DOHH2 (cell line): Measurements from ENCODE around the gene SLC6A13.

ENCODE experiments used
- H3F3A ChIP-seq: fragments of 200-600 bp; sonication (generic), shearing (Covaris generic); 2 replicates; pipeline ENCODE4 v1.6.0; 2016; ENCODE audit warnings: antibody characterized with exemption, mild to moderate bottlenecking; ENCODE audit not compliant: control insufficient read depth, insufficient read depth
- H3K27ac ChIP-seq: fragments of 200-600 bp; sonication (generic); 2 replicates; pipeline ENCODE4 v1.5.1; 2014; ENCODE audit warnings: low read depth, mild to moderate bottlenecking, low read length, moderate library complexity
- H3K27me3 ChIP-seq: fragments of 200-600 bp; sonication (generic); 2 replicates; pipeline ENCODE4 v1.6.1; 2014; ENCODE audit warnings: mild to moderate bottlenecking, low read length, mixed read lengths; ENCODE audit not compliant: control insufficient read depth
- H3K36me3 ChIP-seq: fragments of 200-600 bp; sonication (generic); 2 replicates; pipeline ENCODE4 v1.6.1; 2014; ENCODE audit warnings: mild to moderate bottlenecking, low read length, moderate library complexity, mixed read lengths; ENCODE audit not compliant: control insufficient read depth
- H3K4me1 ChIP-seq: fragments of 200-600 bp; sonication (generic); 2 replicates; pipeline ENCODE4 v1.6.1; 2014; ENCODE audit warnings: mild to moderate bottlenecking, low read length, mixed read lengths; ENCODE audit not compliant: control insufficient read depth
- H3K4me2 ChIP-seq: fragments of 200-600 bp; sonication (generic); 2 replicates; pipeline ENCODE4 v1.6.0; 2014; ENCODE audit warnings: mild to moderate bottlenecking, low read length, moderate library complexity
- H3K4me3 ChIP-seq: fragments of 200-600 bp; sonication (generic); 2 replicates; pipeline ENCODE4 v1.5.1; 2014; ENCODE audit warnings: mild to moderate bottlenecking, low read length, mixed read lengths
- H3K79me2 ChIP-seq: fragments of 200-600 bp; sonication (generic); 2 replicates; pipeline ENCODE4 v1.6.1; 2014; ENCODE audit warnings: mild to moderate bottlenecking, low read length, mixed read lengths; ENCODE audit not compliant: control insufficient read depth
- H3K9me2 ChIP-seq: fragments of 200-600 bp; sonication (generic); replicated peaks from 2 replicates; pipeline ENCODE4 v1.6.1; 2014; ENCODE audit warnings: mild to moderate bottlenecking, low read length, mixed read lengths; ENCODE audit not compliant: control insufficient read depth
- H3K9me3 ChIP-seq: fragments of 200-600 bp; sonication (generic); 2 replicates; pipeline ENCODE4 v1.6.1; 2014; ENCODE audit warnings: antibody characterized with exemption, low read length, mixed read lengths; ENCODE audit not compliant: control insufficient read depth, insufficient read depth
- H4K20me1 ChIP-seq: fragments of 200-600 bp; sonication (generic); 2 replicates; pipeline ENCODE4 v1.6.0; 2014; ENCODE audit warnings: low read depth, mild to moderate bottlenecking, antibody characterized with exemption, low read length, moderate library complexity; ENCODE audit not compliant: control insufficient read depth, insufficient read depth
- CTCF ChIP-seq: fragments of 200-600 bp; sonication (generic); IDR thresholded peaks from one replicate; pipeline ENCODE4 v1.5.1; 2014; ENCODE audit warnings: antibody characterized with exemption, mild to moderate bottlenecking, low read depth, low read length; ENCODE audit not compliant: poor library complexity, severe bottlenecking
- EZH2phosphoT487 ChIP-seq: fragments of 200-600 bp; sonication (generic); IDR thresholded peaks from 2 replicates; pipeline ENCODE4 v1.6.1; 2017; ENCODE audit warnings: borderline replicate concordance, mild to moderate bottlenecking, antibody characterized with exemption, low read length, moderate library complexity, mixed read lengths

The SLC6A13 gene

GRCh38 chr12:273382-273781 lies 10.7 kb upstream of the SLC6A13 start:
- H3K36me3 ChIP-seq: no peaks in the 10 kb centered on the region
- no peak overlapping the region for H3K4me3 ChIP-seq
- H3K4me1 ChIP-seq: no peaks in the 10 kb centered on the region
- no peaks in the 10 kb centered on the region for H3K9me3 ChIP-seq
- no peaks in the 10 kb centered on the region for H3K9me2 ChIP-seq
- no peaks in the 10 kb centered on the region for H3K79me2 ChIP-seq
- no peaks in the 10 kb centered on the region for H4K20me1 ChIP-seq
- TF ChIP-seq CTCF (no peak), EZH2phosphoT487 (no peak)
- no peak overlapping the region for H3K4me2 ChIP-seq
- H3K27me3 ChIP-seq: no peaks in the 10 kb centered on the region
- H3K27ac ChIP-seq: no peak overlapping the region
- H3F3A ChIP-seq: no peaks in the 10 kb centered on the region

GRCh38 chr12:272942-273341 lies 10.3 kb upstream of the SLC6A13 start:
- Histone ChIP-seq H3K36me3 (no peaks in the 10 kb centered on the region), H3K79me2 (no peaks in the 10 kb centered on the region), H3K9me3 (no peaks in the 10 kb centered on the region), H3K27me3 (no peaks in the 10 kb centered on the region), H3K4me1 (no peaks in the 10 kb centered on the region), H3K4me3 (no peak overlapping the region), H3K9me2 (no peaks in the 10 kb centered on the region), H4K20me1 (no peaks in the 10 kb centered on the region), H3K27ac (no peak overlapping the region), H3F3A (no peaks in the 10 kb centered on the region), H3K4me2 (no peak overlapping the region)
- TF ChIP-seq EZH2phosphoT487 (no peak), CTCF (no peak)

GRCh38 chr12:271161-271560 lies 8.5 kb upstream of the SLC6A13 start:
- H3K9me2 ChIP-seq: no peaks in the 10 kb centered on the region
- H3K9me3 ChIP-seq: no peaks in the 10 kb centered on the region
- no peaks in the 10 kb centered on the region for H3K4me1 ChIP-seq
- peaks cover 7% of the 10 kb centered on the region; the same call in 1 of the 2 replicates for H3K27me3 ChIP-seq
- TF ChIP-seq CTCF: no peak
- TF ChIP-seq EZH2phosphoT487: no peak
- H3F3A ChIP-seq: no peaks in the 10 kb centered on the region
- no peaks in the 10 kb centered on the region for H3K79me2 ChIP-seq
- H4K20me1 ChIP-seq: no peaks in the 10 kb centered on the region
- no peak overlapping the region for H3K27ac ChIP-seq
- H3K36me3 ChIP-seq: no peaks in the 10 kb centered on the region
- H3K4me3 ChIP-seq: no peak overlapping the region
- no peak overlapping the region for H3K4me2 ChIP-seq

- Histone ChIP-seq H4K20me1 (no peaks in the 10 kb centered on the region), H3K27me3 (peaks cover 19% of the 10 kb centered on the region), H3K36me3 (no peaks in the 10 kb centered on the region), H3K4me3 (no peak overlapping the region), H3K9me3 (no peaks in the 10 kb centered on the region), H3K4me2 (no peak overlapping the region), H3K4me1 (no peaks in the 10 kb centered on the region), H3K27ac (no peak overlapping the region), H3K79me2 (no peaks in the 10 kb centered on the region), H3K9me2 (no peaks in the 10 kb centered on the region), H3F3A (no peaks in the 10 kb centered on the region)
- TF ChIP-seq EZH2phosphoT487: no peak
- TF ChIP-seq CTCF: no peak
These were observed 6.6 kb upstream of the SLC6A13 start for GRCh38 chr12:269191-269590.
